ENCODE results near the gene RAB11FIP4. TPM values are rescaled to one million over a fixed set of nuclear protein-coding genes. Genes with fewer than 3 reads are reported as not detected.

The RAB11FIP4 gene
- total RNA-seq, 2 donors from 2014 or later: 35.6 to 62.2 TPM

DNA sequence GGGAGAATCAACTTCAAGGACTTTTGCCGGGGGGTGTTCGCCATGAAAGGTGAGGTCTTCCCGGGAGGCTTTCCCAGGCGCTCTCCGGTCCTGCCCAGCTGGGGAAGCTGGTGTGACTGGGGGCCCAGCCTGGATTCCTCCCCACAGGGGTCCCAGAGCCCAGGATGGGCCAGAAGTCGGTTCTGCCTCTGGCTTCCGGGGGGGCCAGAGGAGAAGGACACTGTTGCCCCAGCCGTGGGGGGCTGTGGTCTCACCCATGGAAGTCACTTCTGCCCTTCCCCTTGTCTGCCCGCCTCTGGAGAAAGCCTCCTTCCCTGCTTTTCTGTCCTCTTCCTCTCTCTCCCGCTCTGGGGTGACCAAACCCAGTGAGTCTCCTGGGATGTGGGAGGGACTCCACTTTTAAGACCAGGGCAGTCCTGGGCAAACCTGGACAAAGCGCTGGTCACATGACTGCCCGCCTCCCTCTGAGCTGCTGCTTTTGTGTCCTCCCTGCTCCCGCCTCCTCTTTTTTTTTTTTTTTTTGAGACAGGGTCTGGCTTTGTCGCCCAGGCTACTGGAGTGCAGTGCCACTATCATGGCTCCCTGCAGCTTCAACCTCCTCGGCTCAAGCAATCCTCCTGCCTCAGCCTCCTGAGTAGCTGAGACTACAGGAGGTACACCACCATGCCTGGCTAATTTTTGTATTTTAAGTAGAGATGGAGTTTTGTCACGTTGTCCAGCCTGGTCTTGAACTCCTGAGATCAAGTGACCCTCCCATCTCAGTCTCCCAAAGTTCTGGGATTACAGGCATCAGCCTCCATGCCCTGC is 40.6 kb downstream of the RAB11FIP4 start:
- WGBS, 2 experiments (ENCODE audit: insufficient coverage in 1 of 2, insufficient read length in 1 of 2): 55 to 81% methylated on average over 8 to 16 of the region's 16 CpGs
- Histone ChIP-seq H3K9me3 (ENCODE audit: control insufficient read depth, low read length) (no peaks in the 10 kb centered on the region), H3K9ac (ENCODE audit: extremely low read depth, low read length, poor library complexity, severe bottlenecking) (no peak overlapping the region), H3K36me3 (ENCODE audit: control insufficient read depth, insufficient read depth, low read length) (no peaks in the 10 kb centered on the region), H3K27me3 (ENCODE audit: control insufficient read depth, insufficient read depth, low read length, poor library complexity, severe bottlenecking) (no peaks in the 10 kb centered on the region), H3K27ac (ENCODE audit: low read depth, low read length) (no peak overlapping the region), H3K4me1 (ENCODE audit: control insufficient read depth, insufficient read depth, low read length) (no peaks in the 10 kb centered on the region), H3K4me3 (ENCODE audit: low read length) (no peak overlapping the region)
- H3K9me3 Mint-ChIP-seq: no peaks in the 10 kb centered on the region
- H3K4me1 Mint-ChIP-seq: peaks cover 2% of the 10 kb centered on the region
- peaks cover 3% of the 10 kb centered on the region for H3K27me3 Mint-ChIP-seq (ENCODE audit: insufficient read depth)
- H3K36me3 Mint-ChIP-seq (ENCODE audit: low read depth): no peaks in the 10 kb centered on the region
- peak; percentile 73 for DNase-seq
- TF ChIP-seq, protein P1, sequence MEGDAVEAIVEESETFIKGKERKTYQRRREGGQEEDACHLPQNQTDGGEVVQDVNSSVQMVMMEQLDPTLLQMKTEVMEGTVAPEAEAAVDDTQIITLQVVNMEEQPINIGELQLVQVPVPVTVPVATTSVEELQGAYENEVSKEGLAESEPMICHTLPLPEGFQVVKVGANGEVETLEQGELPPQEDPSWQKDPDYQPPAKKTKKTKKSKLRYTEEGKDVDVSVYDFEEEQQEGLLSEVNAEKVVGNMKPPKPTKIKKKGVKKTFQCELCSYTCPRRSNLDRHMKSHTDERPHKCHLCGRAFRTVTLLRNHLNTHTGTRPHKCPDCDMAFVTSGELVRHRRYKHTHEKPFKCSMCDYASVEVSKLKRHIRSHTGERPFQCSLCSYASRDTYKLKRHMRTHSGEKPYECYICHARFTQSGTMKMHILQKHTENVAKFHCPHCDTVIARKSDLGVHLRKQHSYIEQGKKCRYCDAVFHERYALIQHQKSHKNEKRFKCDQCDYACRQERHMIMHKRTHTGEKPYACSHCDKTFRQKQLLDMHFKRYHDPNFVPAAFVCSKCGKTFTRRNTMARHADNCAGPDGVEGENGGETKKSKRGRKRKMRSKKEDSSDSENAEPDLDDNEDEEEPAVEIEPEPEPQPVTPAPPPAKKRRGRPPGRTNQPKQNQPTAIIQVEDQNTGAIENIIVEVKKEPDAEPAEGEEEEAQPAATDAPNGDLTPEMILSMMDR (conservative IDR thresholded peaks at IDR 0.05): no peak
- peak overlapping the region; percentile 74 for H3K27ac Mint-ChIP-seq
- no peak overlapping the region for H3K4me3 Mint-ChIP-seq

DNA sequence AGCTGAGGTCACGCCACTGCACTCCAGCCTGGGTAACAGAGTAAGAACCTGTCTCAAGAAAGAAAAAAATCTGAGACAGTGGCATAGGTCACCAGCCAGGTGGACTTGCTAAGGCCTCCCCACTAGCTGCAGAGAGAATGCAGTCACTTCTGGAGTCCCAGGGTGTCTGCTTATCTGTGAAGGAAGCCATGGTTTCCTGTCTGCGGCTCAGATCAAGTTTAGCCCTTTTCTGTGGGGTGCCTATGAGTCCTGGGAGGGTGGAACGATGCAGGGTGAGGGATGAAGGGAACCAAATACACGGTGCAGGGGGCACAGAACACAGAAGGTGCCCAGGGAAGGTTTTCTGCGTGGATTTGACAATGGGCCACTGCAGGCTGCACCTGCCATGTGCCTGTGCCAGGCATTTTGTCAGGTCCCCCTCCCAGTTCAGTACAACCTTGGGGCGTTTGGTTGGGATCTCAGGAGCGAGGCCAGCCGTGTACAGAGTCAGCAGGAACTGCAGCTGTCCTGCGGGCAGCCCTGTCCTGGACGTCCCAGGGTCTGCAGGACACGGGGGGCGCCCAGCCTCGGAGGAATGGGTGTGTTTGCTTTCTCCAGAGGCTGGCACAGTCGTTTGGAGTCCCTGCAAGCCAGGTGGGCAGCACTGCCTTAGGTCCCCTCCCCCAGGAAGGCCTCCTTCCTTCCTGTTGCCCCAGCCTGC is 41.8 kb downstream of the RAB11FIP4 start:
- H3K4me3 ChIP-seq (ENCODE audit: low read length): no peak overlapping the region
- Mint-ChIP-seq H3K4me1 (peaks cover 2% of the 10 kb centered on the region), H3K27me3 (ENCODE audit: insufficient read depth) (peaks cover 4% of the 10 kb centered on the region), H3K9me3 (no peaks in the 10 kb centered on the region), H3K36me3 (ENCODE audit: low read depth) (no peaks in the 10 kb centered on the region), H3K27ac (no peak overlapping the region), H3K4me3 (no peak overlapping the region)
- no peaks in the 10 kb centered on the region for H3K4me1 ChIP-seq (ENCODE audit: control insufficient read depth, insufficient read depth, low read length)
- H3K36me3 ChIP-seq (ENCODE audit: control insufficient read depth, insufficient read depth, low read length): no peaks in the 10 kb centered on the region
- H3K9me3 ChIP-seq (ENCODE audit: control insufficient read depth, low read length): no peaks in the 10 kb centered on the region
- no peak overlapping the region for H3K27ac ChIP-seq (ENCODE audit: low read depth, low read length)
- no peak overlapping the region for H3K9ac ChIP-seq (ENCODE audit: extremely low read depth, low read length, poor library complexity, severe bottlenecking)
- WGBS, 2 experiments (ENCODE audit: insufficient coverage in 1 of 2, insufficient read length in 1 of 2): 87 to 96% methylated on average over 7 to 14 of the region's 14 CpGs
- H3K27me3 ChIP-seq (ENCODE audit: control insufficient read depth, insufficient read depth, low read length, poor library complexity, severe bottlenecking): no peaks in the 10 kb centered on the region
- no peak for DNase-seq
- TF ChIP-seq, protein P1 (conservative IDR thresholded peaks at IDR 0.05): no peak

DNA sequence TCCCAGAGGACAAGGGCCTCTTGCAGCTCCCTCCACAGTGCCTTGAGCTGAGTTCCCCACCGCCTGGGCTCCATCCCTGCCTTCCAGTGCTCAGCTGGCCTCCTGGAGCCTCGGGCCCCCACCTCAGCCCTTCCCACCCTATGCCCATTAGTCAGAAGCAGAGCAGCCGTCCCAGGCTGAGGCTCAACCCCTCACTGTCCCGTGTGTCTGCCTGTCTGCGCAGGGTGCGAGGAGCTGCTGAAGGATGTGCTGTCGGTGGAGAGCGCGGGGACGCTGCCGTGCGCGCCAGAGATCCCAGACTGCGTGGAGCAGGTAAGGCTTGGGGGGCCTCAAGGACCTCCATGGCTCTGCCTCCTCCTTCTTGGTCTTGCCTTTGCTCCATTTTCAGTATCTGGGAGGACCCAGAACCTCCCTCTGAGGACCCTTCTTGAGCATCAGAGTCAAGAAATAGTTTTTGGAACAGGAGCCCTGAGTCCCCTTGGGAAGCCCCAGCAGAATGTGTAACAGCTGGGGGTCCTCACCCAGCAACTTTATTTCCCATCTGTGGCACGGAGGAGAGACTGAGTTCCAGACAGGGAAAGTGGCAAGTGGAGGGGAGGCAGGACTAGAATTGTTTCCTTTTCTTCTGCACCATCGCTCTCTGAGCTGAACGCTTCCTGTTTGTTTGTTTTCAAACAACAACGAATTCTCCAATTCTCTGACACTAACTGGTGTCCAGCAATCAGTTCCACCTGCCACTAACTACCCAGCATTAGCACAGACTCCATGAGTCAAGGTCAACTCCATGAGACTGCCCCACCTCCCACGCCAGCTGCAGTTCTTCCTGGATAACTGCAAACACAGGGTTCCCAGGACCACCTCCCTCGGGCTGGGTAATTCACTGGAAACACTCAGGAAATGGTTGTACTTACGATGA is 42.6 kb downstream of the RAB11FIP4 start:
- no peak for DNase-seq
- H3K4me1 Mint-ChIP-seq: peaks cover 2% of the 10 kb centered on the region
- Histone ChIP-seq H3K9me3 (ENCODE audit: control insufficient read depth, low read length) (no peaks in the 10 kb centered on the region), H3K36me3 (ENCODE audit: control insufficient read depth, insufficient read depth, low read length) (no peaks in the 10 kb centered on the region), H3K27ac (ENCODE audit: low read depth, low read length) (no peak overlapping the region), H3K4me3 (ENCODE audit: low read length) (no peak overlapping the region), H3K27me3 (ENCODE audit: control insufficient read depth, insufficient read depth, low read length, poor library complexity, severe bottlenecking) (no peaks in the 10 kb centered on the region), H3K4me1 (ENCODE audit: control insufficient read depth, insufficient read depth, low read length) (no peaks in the 10 kb centered on the region), H3K9ac (ENCODE audit: extremely low read depth, low read length, poor library complexity, severe bottlenecking) (no peak overlapping the region)
- no peak overlapping the region for H3K4me3 Mint-ChIP-seq
- H3K36me3 Mint-ChIP-seq (ENCODE audit: low read depth): no peaks in the 10 kb centered on the region
- no peak overlapping the region for H3K27ac Mint-ChIP-seq
- 93 to 94% methylated on average over 11 to 21 of the region's 21 CpGs for WGBS, 2 experiments (ENCODE audit: insufficient coverage in 1 of 2, insufficient read length in 1 of 2)
- TF ChIP-seq, protein P1 (conservative IDR thresholded peaks at IDR 0.05): no peak
- no peaks in the 10 kb centered on the region for H3K9me3 Mint-ChIP-seq
- peaks cover 4% of the 10 kb centered on the region for H3K27me3 Mint-ChIP-seq (ENCODE audit: insufficient read depth)

All from endodermal cell (in vitro differentiated cells).